ENCODE results near the gene SEMA6A.

Gene SEMA6A

GRCh38 chr5:116577064-116577788, 2.6 kb upstream of the SEMA6A start:
- DNase-seq (ENCODE audit: low read depth in 1 of 2, low spot score in 1 of 2), result no peak

GRCh38 chr5:116576053-116576713, 1.6 kb upstream of the SEMA6A start:
- DNase-seq (ENCODE audit: low read depth in 1 of 2, low spot score in 1 of 2), result peak in 1 of 2 donors; percentile 2

- no peak for DNase-seq (ENCODE audit: low read depth in 1 of 2, low spot score in 1 of 2)
Observed at GRCh38 chr5:116575326-116576052, 866 bp upstream of the SEMA6A start.

- DNase-seq (ENCODE audit: low read depth in 1 of 2, low spot score in 1 of 2), result no peak
Observed at GRCh38 chr5:116573702-116574366, 789 bp downstream of the SEMA6A start.

- DNase-seq (ENCODE audit: low read depth in 1 of 2, low spot score in 1 of 2), result no peak
Observed at GRCh38 chr5:116573279-116573701, 1.3 kb downstream of the SEMA6A start.

GRCh38 chr5:116572350-116573278, 2.0 kb downstream of the SEMA6A start:
- DNase-seq (ENCODE audit: low read depth in 1 of 2, low spot score in 1 of 2), result no peak

GRCh38 chr5:116571568-116572349, 2.9 kb downstream of the SEMA6A start:
- DNase-seq (ENCODE audit: low read depth in 1 of 2, low spot score in 1 of 2), result no peak

- DNase-seq (ENCODE audit: low read depth in 1 of 2, low spot score in 1 of 2), result no peak
Observed at GRCh38 chr5:116569999-116570398, 4.6 kb downstream of the SEMA6A start.

GRCh38 chr5:116567106-116567505, 7.5 kb downstream of the SEMA6A start:
- DNase-seq (ENCODE audit: low read depth in 1 of 2, low spot score in 1 of 2), result no peak

GRCh38 chr5:116566251-116566650, 8.4 kb downstream of the SEMA6A start:
- DNase-seq (ENCODE audit: low read depth in 1 of 2, low spot score in 1 of 2), result no peak

- no peak for DNase-seq (ENCODE audit: low read depth in 1 of 2, low spot score in 1 of 2)
Observed at GRCh38 chr5:116564756-116565490, 9.7 kb downstream of the SEMA6A start.

- no peak for DNase-seq (ENCODE audit: low read depth in 1 of 2, low spot score in 1 of 2)
Observed at GRCh38 chr5:116564312-116564711, 10.3 kb downstream of the SEMA6A start.

GRCh38 chr5:116563736-116564308, 10.8 kb downstream of the SEMA6A start:
- DNase-seq (ENCODE audit: low read depth in 1 of 2, low spot score in 1 of 2), result no peak

GRCh38 chr5:116562669-116563068, 12.0 kb downstream of the SEMA6A start:
- no peak for DNase-seq (ENCODE audit: low read depth in 1 of 2, low spot score in 1 of 2)

- DNase-seq (ENCODE audit: low read depth in 1 of 2, low spot score in 1 of 2), result no peak
Observed at GRCh38 chr5:116561658-116562057, 13.0 kb downstream of the SEMA6A start.

GRCh38 chr5:116559673-116560164, 14.9 kb downstream of the SEMA6A start:
- no peak for DNase-seq (ENCODE audit: low read depth in 1 of 2, low spot score in 1 of 2)

GRCh38 chr5:116559239-116559638, 15.4 kb downstream of the SEMA6A start:
- no peak for DNase-seq (ENCODE audit: low read depth in 1 of 2, low spot score in 1 of 2)

- no peak for DNase-seq (ENCODE audit: low read depth in 1 of 2, low spot score in 1 of 2)
Observed at GRCh38 chr5:116557669-116558271, 16.9 kb downstream of the SEMA6A start.
